Sciatic nerve (tissue), 2 donors: Measurements from ENCODE around the gene FBN1. TPM values are rescaled to one million over a fixed set of nuclear protein-coding genes. Genes with fewer than 3 reads are reported as not detected.

Experiments used
- ATAC-seq: fragments of 200-7000 bp; cut with Tn5 transposase; one replicate; pipeline ENCODE4 v1.9.1; 2020; ENCODE audit warnings: mild to moderate bottlenecking, moderate library complexity
- DNase-seq: peaks from one replicate; pipeline ENCODE4 v3.0.0-alpha.2; 2020; ENCODE audit warnings: low spot score
- intact Hi-C: fragments of 100-400 bp; cut with DNase I; formaldehyde crosslinking; loops from one replicate; pipeline ENCODE4 v1.14.2; 2022
- total RNA-seq: library from RNA; stranded (reverse); fragmentation: NEBNext Ultra II Directional; extraction: Animal tissue kit (Norgen Biotek cat#: 25700); gene quantifications from one replicate; pipeline ENCODE4 v1.2.1, GENCODE V29; 2021
- donor health status: DM: no; HTN: no; CAD: no.
- donor health status: DM: no; HTN: no; CAD: no.

FBN1 gene
- total RNA-seq, 1 donor from 2014 or later, result 135 TPM

DNA sequence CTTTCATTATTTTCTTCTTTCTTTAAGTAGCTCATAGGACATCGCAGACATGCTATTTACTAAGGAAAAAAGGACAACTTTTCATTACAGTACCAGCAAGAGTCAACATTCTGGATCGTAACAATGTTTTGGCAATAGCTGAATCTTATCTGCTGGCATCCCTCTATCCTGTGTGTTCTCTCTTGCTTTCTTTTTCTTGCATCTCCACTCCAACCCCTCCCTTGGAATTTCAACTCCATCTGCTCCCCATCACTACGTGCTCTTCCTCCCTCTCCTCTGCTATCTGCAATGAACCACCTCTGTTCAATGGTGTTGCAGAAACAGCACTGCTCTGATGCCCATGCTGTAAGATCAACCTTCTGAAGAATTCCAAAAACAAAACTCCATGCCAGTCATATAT is 106.6 kb downstream of the FBN1 start:
- no peak for ATAC-seq
- intact Hi-C loops, result no loop called here
- DNase-seq, result no peak

DNA sequence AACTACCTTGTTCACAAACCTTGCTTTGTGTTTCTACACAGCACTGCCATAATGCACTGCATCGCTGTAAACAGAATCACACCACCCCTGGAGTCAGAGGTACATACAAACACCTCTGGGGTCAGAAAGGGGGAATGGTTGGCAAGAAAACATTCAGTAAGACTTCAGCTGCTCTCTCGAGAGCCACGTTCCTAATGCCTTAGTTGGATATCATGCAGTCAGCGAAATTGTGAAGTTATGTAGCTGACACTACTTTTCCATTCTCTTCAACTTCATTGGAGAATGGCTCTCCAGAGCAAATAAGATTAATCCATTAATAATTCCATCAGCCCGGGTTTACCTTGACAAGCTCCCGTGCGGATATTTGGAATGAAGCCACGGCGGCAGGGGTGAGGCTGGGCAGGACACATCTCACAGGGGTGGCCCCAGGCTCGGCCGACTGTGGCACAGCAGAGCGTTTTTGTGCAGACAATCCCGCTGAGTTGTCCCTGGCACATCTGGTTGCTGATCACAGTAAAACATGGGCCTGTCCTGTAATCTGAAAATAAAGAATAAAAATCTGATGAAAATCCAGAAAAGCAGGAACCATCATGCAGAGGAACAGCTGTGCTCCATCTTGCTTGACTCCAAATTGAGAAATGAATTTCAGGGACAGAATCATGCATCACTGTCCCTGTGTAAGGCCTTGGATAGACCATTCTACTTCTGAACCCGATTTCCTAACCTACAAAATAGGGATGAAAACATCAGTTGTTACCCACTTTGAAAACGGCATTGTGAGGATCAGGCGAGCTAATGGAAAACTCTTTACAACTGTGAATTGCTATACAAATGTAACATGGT is 108.0 kb downstream of the FBN1 start:
- intact Hi-C loops, result no loop called here
- DNase-seq (peak; percentile 67), ATAC-seq (peak; percentile 71)

DNA sequence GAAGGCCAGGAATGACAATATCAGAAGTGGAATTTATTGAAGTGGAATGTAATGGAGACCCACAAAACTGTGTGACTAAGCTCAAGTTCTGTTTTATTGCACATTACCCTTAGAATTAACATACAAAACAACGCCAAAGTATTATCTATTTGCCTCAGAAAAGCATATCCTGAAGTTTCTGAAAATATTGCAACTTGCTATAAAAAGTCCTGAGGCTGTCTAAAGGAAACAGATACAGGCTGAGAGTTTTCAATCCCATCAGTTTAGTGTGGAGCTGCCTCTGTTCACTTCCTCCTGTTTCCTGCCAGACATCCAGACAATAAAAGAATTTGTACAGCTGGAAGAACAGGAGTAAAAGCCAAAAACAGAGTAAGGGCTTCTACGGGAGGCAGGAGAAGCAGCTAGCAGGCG is 108.8 kb downstream of the FBN1 start:
- intact Hi-C loops, result no loop called here
- ATAC-seq (peak; percentile 87), DNase-seq (no peak)

DNA sequence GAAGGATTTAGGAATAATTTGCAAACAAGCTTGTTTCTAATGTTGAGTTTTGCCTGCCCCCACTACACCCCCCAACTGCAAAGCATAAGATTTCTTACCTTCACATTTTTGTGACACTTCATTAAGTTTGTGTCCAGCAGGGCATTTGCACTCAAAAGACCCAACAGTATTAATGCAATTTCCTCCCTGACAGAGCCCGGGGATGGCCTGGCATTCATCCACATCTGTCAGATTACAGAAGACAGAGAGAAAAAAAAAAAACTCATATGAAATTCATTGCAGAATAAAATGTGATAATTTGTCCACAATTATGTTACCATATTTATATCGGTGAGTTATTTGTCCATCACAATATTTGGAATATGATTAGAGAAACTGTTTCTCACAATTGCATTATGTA is 111.5 kb downstream of the FBN1 start:
- no peak for DNase-seq
- intact Hi-C loops, result no loop called here
- no peak for ATAC-seq

DNA sequence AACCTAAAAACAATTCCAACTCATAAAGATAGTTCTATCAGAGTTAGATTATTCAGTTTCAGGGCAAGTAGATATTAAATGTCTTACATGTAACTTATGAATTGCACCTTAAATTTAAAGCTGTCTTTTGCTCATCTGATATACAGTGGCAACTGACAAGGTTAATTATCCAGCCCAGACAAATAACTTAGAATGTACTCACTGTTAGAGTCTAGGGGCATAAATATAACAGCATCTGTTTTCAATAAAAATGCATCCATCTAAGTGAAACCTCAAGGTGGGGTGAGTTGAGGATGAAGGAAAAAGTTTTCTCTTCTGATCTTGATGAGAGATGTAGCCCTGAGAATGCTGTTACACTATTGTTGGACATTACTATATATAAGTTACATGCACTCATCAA is 112.6 kb downstream of the FBN1 start:
- DNase-seq (no peak), ATAC-seq (no peak)
- intact Hi-C loops, result no loop called here

DNA sequence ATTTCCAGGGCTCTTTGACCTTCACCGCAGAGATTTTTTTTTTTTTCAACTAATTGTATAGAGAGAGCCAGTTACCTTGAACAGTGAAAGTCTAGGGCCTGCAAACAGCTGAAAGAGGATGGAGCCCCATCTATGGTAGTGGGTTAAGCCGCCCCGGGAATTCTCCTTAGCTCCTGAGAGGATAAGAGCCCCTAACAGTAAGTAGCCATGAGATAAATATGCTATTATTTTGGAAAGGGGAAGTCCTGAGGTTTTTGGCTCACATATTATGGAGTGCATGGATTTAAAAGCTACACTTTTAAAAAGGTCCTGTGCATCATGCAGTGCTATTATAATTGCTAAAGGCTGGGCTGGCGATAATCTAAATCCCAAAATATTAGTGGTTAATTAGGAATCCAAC is 115.0 kb downstream of the FBN1 start:
- intact Hi-C loops, result no loop called here
- ATAC-seq (no peak), DNase-seq (no peak)

DNA sequence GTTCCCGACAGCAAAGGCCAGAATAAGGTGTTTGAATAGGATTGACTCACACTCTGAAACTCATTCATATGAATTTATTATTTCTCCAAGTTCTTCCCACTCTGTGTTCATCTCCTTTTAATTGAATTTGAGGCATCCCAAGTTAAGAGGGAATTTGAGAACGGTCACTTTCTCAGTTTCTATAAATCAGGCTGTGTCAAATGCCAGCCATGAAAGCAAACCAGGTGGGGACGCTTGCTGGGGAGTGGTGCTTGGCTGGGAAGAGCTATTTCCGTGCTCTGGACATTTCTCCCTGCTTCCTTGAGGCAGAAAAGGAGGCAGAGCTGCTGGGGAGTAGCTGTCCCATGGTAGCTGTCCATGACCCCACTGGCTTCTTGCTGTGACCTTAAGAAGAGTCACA is 116.6 kb downstream of the FBN1 start:
- DNase-seq (no peak), ATAC-seq (no peak)
- intact Hi-C loops, result loop anchor here (10.0 kb wide), 1 partner anchor 116 kb away; the partner anchor contains the start of gene FBN1

DNA sequence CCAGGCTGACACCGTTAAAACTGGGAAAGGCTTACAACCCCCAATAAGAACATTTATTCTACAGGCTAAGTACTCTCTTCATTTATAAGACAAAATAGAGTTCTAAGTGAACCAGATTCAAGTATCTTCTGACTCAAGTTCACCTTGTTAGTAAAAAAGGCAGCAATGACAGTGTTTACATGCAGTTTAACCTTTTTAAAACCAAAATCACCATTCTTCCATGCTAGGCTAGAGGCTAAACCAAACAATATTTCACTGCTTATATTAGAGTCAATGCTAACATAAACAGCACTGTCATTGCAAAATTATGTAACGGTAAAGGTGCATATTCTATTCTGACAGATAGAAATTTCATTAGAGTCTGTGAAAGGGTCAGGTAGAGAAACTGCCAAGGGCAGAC is 118.0 kb downstream of the FBN1 start:
- DNase-seq, result no peak

DNA sequence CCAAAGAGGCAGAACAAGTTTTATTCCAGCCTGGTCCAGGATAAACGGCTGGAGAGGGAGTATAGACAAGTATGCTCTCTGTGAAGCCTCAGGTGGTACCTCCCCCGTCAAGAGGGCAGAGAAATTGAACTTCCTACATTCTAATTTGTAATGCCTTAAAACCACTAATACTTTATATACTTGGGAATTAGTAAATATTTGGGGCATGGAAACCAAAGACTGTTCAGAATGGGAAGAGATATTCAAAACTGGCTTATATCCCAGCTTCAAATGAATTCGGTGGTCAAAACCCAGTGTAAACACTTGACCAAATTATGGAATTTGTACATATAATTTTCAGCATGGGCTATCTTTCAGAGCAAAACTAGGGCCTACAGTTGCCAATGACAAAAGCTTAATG is 122.6 kb downstream of the FBN1 start:
- DNase-seq (no peak), ATAC-seq (no peak)
- intact Hi-C loops, result loop anchor here (10.0 kb wide), 1 partner anchor 122 kb away; the partner anchor contains the start of gene FBN1

More for the DNA sequence above, 118.0 kb downstream of the FBN1 start:
- no peak for ATAC-seq
- intact Hi-C loops, result loop anchor here (10.0 kb wide), 1 partner anchor 117 kb away; the partner anchor contains the start of gene FBN1

DNA sequence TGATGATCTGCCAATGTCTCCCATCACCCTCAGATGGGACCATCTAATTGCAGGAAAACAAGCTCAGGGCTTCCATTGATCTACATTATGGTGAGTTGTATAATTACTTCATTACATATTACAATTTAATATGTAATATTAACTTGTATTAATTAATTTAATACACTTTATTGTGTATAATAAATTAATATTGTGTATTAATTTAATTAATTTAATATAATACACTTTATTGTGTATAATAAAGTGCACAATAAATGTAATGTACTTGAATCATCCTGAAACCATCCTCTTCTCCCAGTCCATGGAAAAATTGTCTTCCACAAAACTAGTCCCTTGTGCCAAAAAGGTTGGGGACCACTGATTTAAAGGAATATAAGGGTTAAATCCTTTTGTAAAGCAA is 123.4 kb downstream of the FBN1 start:
- intact Hi-C loops, result loop anchor here (10.0 kb wide), 1 partner anchor 123 kb away; the partner anchor contains the start of gene FBN1
- ATAC-seq (no peak), DNase-seq (no peak)

DNA sequence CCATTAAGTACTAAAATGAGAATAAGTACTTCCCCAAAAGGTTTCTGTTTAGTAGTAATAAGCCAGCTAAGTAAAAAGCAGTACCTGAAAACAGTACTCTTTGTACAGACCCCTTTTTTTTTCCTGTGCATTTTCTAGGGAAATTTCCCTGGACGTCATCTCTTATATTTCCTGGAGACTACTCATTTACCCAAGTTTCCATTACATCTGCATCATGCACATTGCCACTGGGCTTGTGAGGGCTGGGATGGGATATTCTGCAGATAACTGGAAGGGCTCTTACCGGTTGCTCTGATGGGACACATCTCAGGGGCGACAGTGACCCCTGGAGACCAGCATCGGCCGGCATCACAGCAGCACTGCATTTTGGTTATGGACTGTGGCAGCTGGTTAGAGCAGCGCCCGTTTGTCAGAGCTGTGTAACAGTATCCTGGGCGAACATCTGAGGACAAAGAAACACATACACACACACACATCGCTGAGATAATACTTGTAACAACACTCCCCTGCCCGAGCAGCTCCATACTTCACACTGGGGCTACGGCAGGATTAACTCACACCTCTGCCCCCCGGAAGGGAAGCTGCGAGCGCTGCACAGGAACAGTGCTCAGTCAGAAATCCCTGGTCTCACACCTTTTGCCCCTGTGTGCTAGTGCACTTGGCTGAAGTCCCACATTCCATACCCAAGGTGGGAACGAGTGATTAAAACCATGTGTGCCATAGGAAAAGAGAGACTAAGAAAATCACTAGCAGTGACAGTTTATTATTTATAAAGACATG is 124.9 kb downstream of the FBN1 start:
- DNase-seq, result no peak
- intact Hi-C loops, result loop anchor here (10.0 kb wide), 1 partner anchor 124 kb away; the partner anchor contains the start of gene FBN1
- peak; percentile 37 for ATAC-seq

DNA sequence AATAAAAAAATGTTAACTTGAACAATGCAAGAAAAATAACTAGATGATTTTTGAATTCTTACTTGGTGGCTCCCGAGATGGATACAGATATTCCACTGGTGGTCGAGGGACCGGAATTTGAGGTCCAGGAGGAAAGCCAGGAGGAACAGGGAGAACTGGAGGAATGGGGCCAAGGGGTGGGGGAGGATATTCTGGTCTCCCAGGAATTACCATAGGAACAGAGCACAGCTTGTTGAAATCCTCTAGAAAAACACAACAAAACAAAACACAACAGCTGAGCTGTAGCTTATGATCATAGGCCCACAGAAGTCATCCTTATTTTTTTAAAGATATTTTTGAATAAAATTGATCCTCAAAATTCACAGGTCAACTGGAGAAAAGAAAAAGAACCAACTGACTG is 129.4 kb downstream of the FBN1 start:
- ATAC-seq (peak; percentile 66), DNase-seq (no peak)
- intact Hi-C loops, result no loop called here

DNA sequence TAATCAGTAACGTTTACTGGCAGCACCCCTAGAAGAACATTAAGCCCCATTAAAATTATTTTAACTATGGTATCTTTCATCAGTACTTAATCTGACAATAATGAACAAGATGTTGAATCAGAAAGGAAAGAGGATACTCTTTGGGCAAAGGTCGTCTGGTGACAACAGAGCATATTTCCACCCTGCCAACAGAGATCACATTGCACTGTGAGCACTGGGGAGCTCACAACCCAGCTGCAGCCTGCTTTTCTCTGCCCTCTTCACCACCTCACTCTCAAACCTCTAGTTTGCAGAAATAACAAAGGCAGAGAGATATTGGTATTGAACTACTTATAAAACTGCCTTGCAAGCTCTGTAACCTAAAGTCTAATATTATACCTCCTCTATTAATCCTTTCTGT is 130.0 kb downstream of the FBN1 start:
- intact Hi-C loops, result no loop called here
- peak; percentile 52 for ATAC-seq
- DNase-seq, result no peak

DNA sequence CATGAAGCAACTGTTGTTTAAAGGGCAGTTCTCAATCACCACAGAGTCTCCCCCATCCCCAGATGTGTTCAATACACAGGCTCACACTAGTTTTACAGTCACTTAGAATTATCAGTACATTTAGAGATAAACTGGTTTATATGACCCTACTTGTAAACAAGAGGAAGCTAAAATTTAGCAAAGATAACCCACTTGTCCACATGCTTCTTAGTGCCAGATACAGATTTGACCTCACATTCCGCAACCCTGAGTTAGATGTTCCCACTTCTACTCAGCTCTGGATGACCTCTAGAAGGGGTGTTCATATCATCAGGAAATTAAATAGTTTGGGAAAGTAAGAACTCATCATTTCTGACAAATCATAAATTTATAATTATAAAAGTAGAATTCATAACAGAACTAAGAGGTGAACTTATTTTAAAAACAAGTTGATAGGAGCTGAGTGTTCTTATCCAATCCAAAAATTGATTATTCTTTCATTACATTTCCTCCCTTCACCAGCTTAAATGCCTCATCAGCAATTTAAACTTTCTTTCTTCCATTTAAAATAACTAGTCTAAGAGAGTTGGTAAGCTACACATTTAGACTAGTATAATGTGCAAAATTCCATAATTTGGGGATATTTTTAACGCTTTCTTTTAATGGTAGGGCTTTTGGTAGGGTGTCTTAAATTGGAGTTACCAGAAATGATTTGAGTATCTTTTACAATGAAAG is 131.2 kb downstream of the FBN1 start:
- no peak for ATAC-seq
- intact Hi-C loops, result no loop called here
- no peak for DNase-seq

DNA sequence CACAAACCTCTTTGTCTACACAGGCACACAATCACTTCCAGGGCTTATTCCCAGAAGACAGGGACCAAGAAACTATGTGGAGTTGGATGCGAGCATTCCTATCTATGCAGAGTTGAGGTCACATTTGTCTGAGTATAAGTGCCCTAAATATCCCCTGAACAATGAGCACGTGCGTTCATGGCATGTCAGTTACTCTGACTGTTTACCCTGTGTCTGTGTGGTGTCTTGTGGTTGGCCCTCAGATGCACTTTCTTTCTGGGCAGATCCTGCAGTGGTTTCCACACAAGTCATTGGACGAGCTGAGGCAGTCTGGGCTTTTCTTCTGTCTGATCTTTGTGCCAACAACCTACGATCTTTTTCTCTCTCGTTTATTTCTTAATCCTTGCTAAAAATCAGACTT is 134.5 kb downstream of the FBN1 start:
- ATAC-seq (peak; percentile 95), DNase-seq (no peak)
- intact Hi-C loops, result no loop called here

DNA sequence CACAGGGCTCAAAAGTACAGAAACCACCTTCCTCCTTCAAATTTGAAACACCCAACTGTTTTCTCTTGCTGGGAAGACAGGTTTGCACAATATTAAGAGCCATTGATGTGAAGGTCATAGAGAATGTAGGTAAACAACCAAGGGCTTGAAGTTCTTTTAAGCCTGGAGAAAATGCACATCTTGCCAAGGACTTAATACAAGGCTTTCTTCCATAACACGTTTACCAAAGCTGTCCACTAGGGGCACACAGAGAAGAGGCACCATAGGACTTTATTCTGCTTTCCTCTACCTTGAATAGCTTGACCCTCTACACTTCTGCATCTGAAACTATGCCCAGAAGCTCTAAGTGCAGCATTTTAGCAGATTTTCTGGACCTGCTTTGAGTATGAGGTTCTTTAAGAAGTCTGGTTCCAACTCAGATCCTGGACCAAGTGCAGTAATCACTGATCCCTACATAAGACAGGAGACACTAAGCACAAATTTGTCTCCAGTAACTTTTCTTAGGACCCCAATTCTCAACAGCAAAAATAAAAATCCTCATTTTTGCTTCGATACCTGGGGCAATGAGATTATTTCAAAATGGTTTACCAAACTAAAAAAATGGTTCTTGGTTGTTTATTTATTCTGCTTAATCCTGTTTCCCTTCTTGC is 138.0 kb downstream of the FBN1 start:
- peak; percentile 57 for ATAC-seq

DNA sequence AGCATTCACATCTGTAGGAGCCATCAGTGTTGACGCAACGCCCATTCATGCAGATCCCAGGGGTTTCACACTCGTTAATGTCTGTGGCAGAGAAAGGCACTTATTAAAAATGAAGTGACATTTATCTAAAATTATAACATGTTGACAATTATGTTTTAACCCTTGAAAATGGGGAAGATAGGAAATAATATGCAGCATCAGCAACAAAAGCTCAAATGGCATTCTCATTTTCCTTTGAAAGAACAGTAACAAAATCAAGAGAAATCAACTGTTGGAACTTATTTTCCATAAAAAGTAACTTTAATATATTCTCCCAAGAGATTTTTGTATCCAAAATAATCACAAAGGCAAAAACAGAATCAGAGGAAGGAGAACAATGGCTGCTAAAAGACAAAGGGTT is 140.4 kb downstream of the FBN1 start:
- DNase-seq (no peak), ATAC-seq (no peak)
- intact Hi-C loops, result no loop called here

More for the DNA sequence above, 138.0 kb downstream of the FBN1 start:
- intact Hi-C loops, result no loop called here
- no peak for DNase-seq

DNA sequence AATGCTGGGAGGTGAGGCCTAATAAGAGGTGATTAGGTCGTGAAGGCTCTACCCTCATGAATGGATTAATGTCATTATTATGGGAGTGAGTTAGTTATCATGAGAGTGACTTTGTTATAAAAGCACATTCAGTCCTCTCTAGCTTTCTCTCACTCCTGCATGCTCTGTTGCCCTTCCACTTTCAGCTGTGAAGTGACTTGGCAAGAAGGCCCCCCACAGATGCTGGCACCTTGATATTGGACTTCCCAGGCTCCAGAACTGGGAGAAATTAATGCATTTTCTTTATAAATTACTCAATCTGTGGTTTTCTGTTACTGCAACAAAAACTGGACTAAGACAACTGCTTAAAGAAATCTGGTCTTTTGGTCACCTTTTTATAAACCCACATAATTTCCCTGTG is 144.3 kb downstream of the FBN1 start:
- intact Hi-C loops, result no loop called here
- no peak for ATAC-seq
- DNase-seq, result no peak

DNA sequence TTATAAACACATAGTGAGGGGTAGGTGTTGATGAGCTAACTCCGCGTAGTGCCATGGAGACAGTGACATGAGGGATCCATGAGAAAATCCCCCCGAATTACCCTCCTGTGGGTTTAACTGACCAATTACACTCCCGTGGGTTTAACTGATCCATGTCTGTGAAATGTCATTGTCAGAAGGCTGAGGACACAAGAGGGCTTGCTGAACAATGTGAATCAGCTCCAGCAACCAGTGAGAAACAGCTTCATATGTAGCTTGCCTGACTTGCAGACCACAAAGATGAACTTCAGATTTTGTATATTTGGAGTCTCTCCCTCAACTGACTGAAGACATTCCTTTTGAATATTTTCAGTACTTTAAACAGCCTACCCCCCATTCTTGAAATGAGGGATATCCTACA is 144.9 kb downstream of the FBN1 start:
- intact Hi-C loops, result no loop called here
- ATAC-seq, result peak; percentile 10
- DNase-seq, result no peak
